HCT116 (cell line): Measurements from ENCODE around the gene MRRF. TPM values are rescaled to one million over a fixed set of nuclear protein-coding genes. Genes with fewer than 3 reads are reported as not detected.

Source experiments
- ATAC-seq: fragments of 200-7000 bp; cut with Tn5 transposase; 2 replicates; pipeline ENCODE4 v1.9.1; 2020; ENCODE audit warnings: mild to moderate bottlenecking, moderate library complexity
- BruUV-seq: library from RNA; stranded (reverse); fragments of 400-500 nt; replicated peaks from 2 replicates; lab custom pipeline; 2021; lab: Mats Ljungman, UMichigan
- CTCF ChIA-PET: fragments of 300-600 bp; sonication (Branson Sonifier 250); formaldehyde crosslinking; loops from one replicate; lab custom pipeline; 2021; ENCODE audit warnings: antibody characterized with exemption; lab: Charles Lee
- POLR2A ChIA-PET: fragments of 300-600, 350-600 bp; sonication (Branson Sonifier 250); formaldehyde crosslinking; loops from one replicate; lab custom pipeline; 2021; ENCODE audit warnings: antibody characterized with exemption; lab: Charles Lee
- RAD21 ChIA-PET, 2 experiments: fragments of 300-600 bp; sonication (Branson Sonifier 250); formaldehyde crosslinking; loops; one replicate each; lab custom pipeline; 2023; ENCODE audit warnings: low total read pairs in 2 of 2; ENCODE audit not compliant: uncharacterized antibody in 2 of 2, unreplicated experiment in 2 of 2, low non-redundant PET in 1 of 2; lab: Charles Lee
- DNase-seq: peaks from one replicate; pipeline ENCODE4 v3.0.0-alpha.2; 2010; ENCODE audit warnings: low read depth, low spot score
- H2AFZ ChIP-seq: fragments of 200-600 bp; shearing (Covaris generic), sonication (generic); 2 replicates; pipeline ENCODE4 v1.6.1; 2017; ENCODE audit warnings: low read depth, mixed run types, mixed read lengths, antibody characterized with exemption, low read length; ENCODE audit not compliant: poor library complexity, severe bottlenecking
- H3K27ac ChIP-seq: 2 replicates; pipeline ENCODE4 v1.5.1; 2012; ENCODE audit warnings: low read depth, low read length
- H3K27me3 ChIP-seq: fragments of 200-600 bp; sonication (generic); 2 replicates; pipeline ENCODE4 v1.6.1; 2016; ENCODE audit warnings: mixed run types, low read length, mixed read lengths; ENCODE audit not compliant: insufficient read depth
- H3K36me3 ChIP-seq, 2 experiments: fragments of 200-500 bp in 1 of 2; fragments of 200-600 bp in 1 of 2; sonication (Bioruptor generic) in 1 of 2; sonication (generic) in 1 of 2; 2 replicates each; pipeline versions ENCODE4 v1.5.1 to v1.6.1; 2014 to 2016; ENCODE audit warnings: low read length in 2 of 2, inconsistent platforms in 1 of 2, mixed read lengths in 1 of 2, mixed run types in 1 of 2; ENCODE audit not compliant: insufficient read depth in 2 of 2, control insufficient read depth in 1 of 2
- H3K4me1 ChIP-seq, 2 experiments: fragments of 200-600 bp in 1 of 2; sonication (generic) in 1 of 2; 2 replicates each; pipeline versions ENCODE4 v1.5.1 to v1.6.1; 2012 to 2017; ENCODE audit warnings: low read length in 2 of 2, inconsistent platforms in 1 of 2, mild to moderate bottlenecking in 1 of 2, mixed read lengths in 1 of 2, mixed run types in 1 of 2, moderate library complexity in 1 of 2; ENCODE audit not compliant: insufficient read depth in 2 of 2, control insufficient read depth in 1 of 2
- H3K4me2 ChIP-seq: fragments of 200-600 bp; sonication (generic); 2 replicates; pipeline ENCODE4 v1.6.1; 2017; ENCODE audit warnings: mixed run types, low read length, mixed read lengths
- H3K4me3 ChIP-seq, 2 experiments: fragments of 200-600 bp in 1 of 2; sonication (generic) in 1 of 2; replicated peaks in 1 of 2; 2 replicates each; pipeline ENCODE4 v1.5.1; 2011 to 2016; ENCODE audit warnings: low read length in 2 of 2, control low read depth in 1 of 2, low read depth in 1 of 2, mild to moderate bottlenecking in 1 of 2, mixed read lengths in 1 of 2, mixed run types in 1 of 2
- H3K79me2 ChIP-seq: fragments of 200-600 bp; sonication (generic); 2 replicates; pipeline ENCODE4 v1.6.1; 2017; ENCODE audit warnings: mild to moderate bottlenecking, mixed run types, low read length, moderate library complexity, mixed read lengths; ENCODE audit not compliant: insufficient read depth
- H3K9ac ChIP-seq: fragments of 200-600 bp; sonication (generic); 2 replicates; pipeline ENCODE4 v1.6.1; 2016; ENCODE audit warnings: low read length, mixed read lengths
- H3K9me2 ChIP-seq: fragments of 200-600 bp; sonication (generic), shearing (Covaris generic); 2 replicates; pipeline ENCODE4 v1.6.1; 2017; ENCODE audit warnings: mixed run types, mild to moderate bottlenecking, moderate library complexity; ENCODE audit not compliant: insufficient read depth
- H3K9me3 ChIP-seq, 2 experiments: fragments of 200-500 bp in 1 of 2; fragments of 200-600 bp in 1 of 2; sonication (Bioruptor generic) in 1 of 2; sonication (generic) in 1 of 2; 2 replicates each; pipeline ENCODE4 v1.6.1; 2014 to 2017; ENCODE audit warnings: low read length in 2 of 2, mixed read lengths in 2 of 2, inconsistent platforms in 1 of 2, low read depth in 1 of 2, mild to moderate bottlenecking in 1 of 2, mixed run types in 1 of 2, moderate library complexity in 1 of 2; ENCODE audit not compliant: control insufficient read depth in 1 of 2, insufficient read depth in 1 of 2
- H4K20me1 ChIP-seq: fragments of 200-600 bp; sonication (generic), shearing (Covaris generic); 2 replicates; pipeline ENCODE4 v1.6.1; 2017; ENCODE audit warnings: mixed run types, mild to moderate bottlenecking, moderate library complexity; ENCODE audit not compliant: insufficient read depth
- CEBPB ChIP-seq: IDR thresholded peaks from 2 replicates; pipeline ENCODE4 v1.6.1; 2012; ENCODE audit warnings: low read depth
- CTCF ChIP-seq, 3 experiments: fragments of 200-600 bp in 1 of 3; sonication (generic) in 1 of 3; IDR thresholded peaks in 2 of 3; conservative IDR thresholded peaks in 1 of 3; 2 replicates each; pipeline ENCODE4 v1.5.1; 2012 to 2017; ENCODE audit warnings: low read depth in 2 of 3, low read length in 2 of 3, antibody characterized with exemption in 1 of 3, borderline replicate concordance in 1 of 3, control low read depth in 1 of 3, mild to moderate bottlenecking in 1 of 3, mixed read lengths in 1 of 3, mixed run types in 1 of 3, moderate library complexity in 1 of 3; ENCODE audit not compliant: insufficient read depth in 1 of 3
- ELF1 ChIP-seq: IDR thresholded peaks from 2 replicates; pipeline ENCODE4 v1.6.1; 2012; ENCODE audit warnings: low read depth, borderline replicate concordance
- EZH2phosphoT487 ChIP-seq: fragments of 200-600 bp; IDR thresholded peaks from 2 replicates; pipeline ENCODE4 v1.6.1; 2018; ENCODE audit warnings: antibody characterized with exemption, borderline replicate concordance
- JUND ChIP-seq: IDR thresholded peaks from 2 replicates; pipeline ENCODE4 v1.6.1; 2012
- POLR2A ChIP-seq: IDR thresholded peaks from 2 replicates; pipeline ENCODE4 v1.7.0; 2011; ENCODE audit warnings: borderline replicate concordance; ENCODE audit not compliant: insufficient read depth, insufficient read length; ENCODE audit errors: extremely low read depth
- RAD21 ChIP-seq: IDR thresholded peaks from 2 replicates; pipeline ENCODE4 v1.6.1; 2012; ENCODE audit warnings: low read depth, mild to moderate bottlenecking
- TCF7L2 ChIP-seq: IDR thresholded peaks from 2 replicates; pipeline ENCODE4 v1.7.0; 2011; ENCODE audit warnings: borderline replicate concordance, inconsistent platforms; ENCODE audit not compliant: insufficient read depth, insufficient read length; ENCODE audit errors: extremely low read depth
- ZNF274 ChIP-seq: fragments of 200-500 bp; sonication (Bioruptor generic); IDR thresholded peaks from 2 replicates; pipeline ENCODE4 v1.6.1; 2014; ENCODE audit warnings: mild to moderate bottlenecking, low read depth, low read length, inconsistent platforms
- intact Hi-C: fragments of 100-400 bp; cut with micrococcal nuclease; formaldehyde crosslinking; loops from 2 replicates; pipeline ENCODE4 v1.10.0; 2022
- total RNA-seq: library from RNA; stranded (reverse); gene quantifications from one replicate; pipeline ENCODE4 v1.2.1, GENCODE V29; 2021; ENCODE audit not compliant: unreplicated experiment
- TF ChIP-seq, protein P1 (sequence below): IDR thresholded peaks from 2 replicates; pipeline ENCODE4 v1.6.1; 2012

The MRRF gene
- total RNA-seq, 1 experiment from 2014 or later = 88.6 TPM

DNA sequence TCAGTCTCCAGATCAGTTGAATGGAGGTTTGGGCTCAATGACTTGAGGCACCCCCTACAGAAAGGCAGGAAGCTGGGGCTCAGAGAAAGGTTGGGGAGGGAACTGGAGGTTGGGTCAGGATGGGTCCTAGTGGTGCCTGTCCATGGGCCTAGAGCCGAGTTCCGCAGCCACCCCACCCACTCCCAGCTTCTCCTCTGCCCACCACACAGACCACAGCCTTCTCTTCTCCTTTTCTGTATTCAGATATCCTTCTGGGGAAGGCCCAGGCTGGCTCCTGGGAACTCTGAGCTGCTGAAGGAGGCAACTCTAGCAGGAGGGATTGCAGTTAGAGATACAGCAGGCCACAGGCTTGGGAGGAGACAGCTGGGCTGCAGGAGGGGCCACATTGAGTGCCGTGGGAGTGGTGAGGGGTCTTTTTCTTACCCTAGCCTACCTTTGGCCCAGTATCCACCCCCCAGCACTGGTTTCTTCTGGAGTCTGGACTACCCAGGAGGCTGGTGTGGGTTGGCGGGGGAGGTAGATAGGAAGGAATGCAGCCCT, 90.7 kb downstream of the MRRF start:
- H4K20me1 ChIP-seq = no peaks in the 10 kb centered on the region
- no peaks in the 10 kb centered on the region for H3K4me1 ChIP-seq
- ATAC-seq (no peak), DNase-seq (no peak)
- no peaks in the 10 kb centered on the region for H3K79me2 ChIP-seq
- no peaks in the 10 kb centered on the region for H3K36me3 ChIP-seq
- no peak overlapping the region for H3K9ac ChIP-seq
- no peaks in the 10 kb centered on the region for H3K9me3 ChIP-seq
- H3K9me2 ChIP-seq = no peaks in the 10 kb centered on the region
- no peak overlapping the region for H2AFZ ChIP-seq
- no peak for TF ChIP-seq RAD21
- no peak for TF ChIP-seq ELF1
- no peak for TF ChIP-seq EZH2phosphoT487
- TF ChIP-seq POLR2A = no peak
- TF ChIP-seq ZNF274 = no peak
- TF ChIP-seq TCF7L2 = no peak
- TF ChIP-seq CEBPB = no peak
- TF ChIP-seq, protein P1, sequence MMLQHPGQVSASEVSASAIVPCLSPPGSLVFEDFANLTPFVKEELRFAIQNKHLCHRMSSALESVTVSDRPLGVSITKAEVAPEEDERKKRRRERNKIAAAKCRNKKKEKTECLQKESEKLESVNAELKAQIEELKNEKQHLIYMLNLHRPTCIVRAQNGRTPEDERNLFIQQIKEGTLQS = no peak
- POLR2A ChIA-PET = no interaction called here
- H3K27me3 ChIP-seq = no peaks in the 10 kb centered on the region
- no TSS peak for BruUV-seq
- CTCF ChIA-PET = interaction anchor here (1.3 kb wide), 1 partner anchor 256 kb away, joined by 6 read pairs; no protein-coding TSS in a partner anchor
- intact Hi-C loops = loop anchor here (10.0 kb wide), 1 partner anchor 989 kb away; no protein-coding TSS in a partner anchor
- H3K4me3 ChIP-seq = no peak overlapping the region
- no peak overlapping the region for H3K4me2 ChIP-seq
- RAD21 ChIA-PET = no interaction called here
- no peak overlapping the region for H3K27ac ChIP-seq

- no TSS peak for BruUV-seq
- DNase-seq = no peak
- CTCF ChIA-PET = interaction anchor here (1.0 to 1.9 kb wide), 5 partner anchors 12 to 258 kb away, joined by 3 to 10 read pairs (median 4); no protein-coding TSS in a partner anchor
Observed at GRCh38 chr9:122356627-122357026, 91.9 kb downstream of the MRRF start.

More at GRCh38 chr9:122356627-122357026, 91.9 kb downstream of the MRRF start:
- Histone ChIP-seq H3K27me3 (no peaks in the 10 kb centered on the region), H3K36me3 (no peaks in the 10 kb centered on the region), H2AFZ (no peak overlapping the region), H3K4me2 (no peak overlapping the region), H3K79me2 (no peaks in the 10 kb centered on the region), H3K9ac (no peak overlapping the region), H3K4me1 (no peaks in the 10 kb centered on the region), H3K9me3 (no peaks in the 10 kb centered on the region), H3K9me2 (no peaks in the 10 kb centered on the region), H3K4me3 (no peak overlapping the region), H4K20me1 (no peaks in the 10 kb centered on the region), H3K27ac (no peak overlapping the region)
- TF ChIP-seq JUND (no peak), RAD21 (0 out of 2 replicates have a peak, but pooled peaks have one; percentile 18), CTCF (IDR thresholded peaks at IDR 0.05 in 2 of 3, conservative IDR thresholded peaks at IDR 0.05 in 1 of 3; ENCODE audit: borderline replicate concordance in 1 of 3, insufficient read depth in 1 of 3, low read depth in 2 of 3, low read length in 2 of 3) (peak in 2 of 3 experiments; percentile 62 to 63; a peak in 4 of 6 replicates)
- ChIA-PET RAD21 (no interaction called here), POLR2A (no interaction called here)
- peak; percentile 91 for ATAC-seq
- intact Hi-C loops = loop anchor here (10.0 kb wide), 1 partner anchor 988 kb away; no protein-coding TSS in a partner anchor
